Endodermal cell (in vitro differentiated cells): ENCODE results near the gene UNC5CL. TPM values are rescaled to one million over a fixed set of nuclear protein-coding genes. Genes with fewer than 3 reads are reported as not detected.

Experiments used
- DNase-seq: peaks from one replicate; pipeline ENCODE4 v3.0.0-alpha.2; 2017
- H3K27ac ChIP-seq: 2 replicates; pipeline ENCODE4 v1.5.1; 2013; ENCODE audit warnings: mild to moderate bottlenecking, low read depth, low read length, moderate library complexity
- H3K27me3 ChIP-seq: 2 replicates; pipeline ENCODE4 v1.6.1; 2013; ENCODE audit warnings: mild to moderate bottlenecking, low read length, moderate library complexity; ENCODE audit not compliant: insufficient read depth, control insufficient read depth, poor library complexity, severe bottlenecking
- H3K36me3 ChIP-seq: 2 replicates; pipeline ENCODE4 v1.7.0; 2013; ENCODE audit warnings: mild to moderate bottlenecking, low read length, moderate library complexity; ENCODE audit not compliant: control insufficient read depth, insufficient read depth
- H3K4me1 ChIP-seq: one replicate; pipeline ENCODE4 v1.7.0; 2013; ENCODE audit warnings: low read length; ENCODE audit not compliant: control insufficient read depth, insufficient read depth
- H3K4me3 ChIP-seq: 2 replicates; pipeline ENCODE4 v1.5.1; 2013; ENCODE audit warnings: mild to moderate bottlenecking, low read length, moderate library complexity
- H3K9ac ChIP-seq: 2 replicates; pipeline ENCODE4 v1.6.1; 2013; ENCODE audit warnings: mild to moderate bottlenecking, low read length, moderate library complexity; ENCODE audit not compliant: poor library complexity, severe bottlenecking; ENCODE audit errors: extremely low read depth
- H3K9me3 ChIP-seq: 2 replicates; pipeline ENCODE4 v1.6.1; 2013; ENCODE audit warnings: mild to moderate bottlenecking, low read length, moderate library complexity; ENCODE audit not compliant: control insufficient read depth
- H3K27ac Mint-ChIP-seq: 2 replicates; pipeline ENCODE4 v1.8.0; 2020; ENCODE audit warnings: mixed read lengths
- H3K27me3 Mint-ChIP-seq: 2 replicates; pipeline ENCODE4 v1.8.0; 2021; ENCODE audit warnings: mild to moderate bottlenecking, mixed read lengths; ENCODE audit not compliant: insufficient read depth
- H3K36me3 Mint-ChIP-seq: 2 replicates; pipeline ENCODE4 v1.8.0; 2020; ENCODE audit warnings: low read depth, mixed read lengths
- H3K4me1 Mint-ChIP-seq: 2 replicates; pipeline ENCODE4 v1.8.0; 2020; ENCODE audit warnings: mixed read lengths
- H3K4me3 Mint-ChIP-seq: 2 replicates; pipeline ENCODE4 v1.8.0; 2020; ENCODE audit warnings: mild to moderate bottlenecking, moderate library complexity, mixed read lengths
- H3K9me3 Mint-ChIP-seq: 2 replicates; pipeline ENCODE4 v1.8.0; 2020; ENCODE audit warnings: mild to moderate bottlenecking, mixed read lengths
- WGBS, 2 experiments: methylation state at CpG; one replicate each; pipeline versions ENCODE4 v1.1.5 to v1.1.7; 2013; ENCODE audit warnings: missing lambda C conversion rate in 2 of 2, mixed read lengths in 1 of 2; ENCODE audit not compliant: insufficient coverage in 1 of 2, insufficient read length in 1 of 2; 5-methylcytosine and 5-hydroxymethylcytosine counted together
- total RNA-seq, 2 donors: library from RNA; stranded (reverse); fragmentation: NEBNext Ultra II Directional in 1 of 2; extraction: Animal tissue kit (Norgen Biotek cat#: 25700) in 1 of 2; gene quantifications; 2 replicates in 1 of 2; 3 replicates in 1 of 2; pipeline ENCODE4 v1.2.1, GENCODE V29; 2021
- TF ChIP-seq, protein P1 (sequence below): fragments of 200-600 bp; sonication (generic); conservative IDR thresholded peaks from 2 replicates; pipeline ENCODE4 v1.5.0; 2021; ENCODE audit warnings: antibody characterized with exemption, mild to moderate bottlenecking

The UNC5CL gene
- total RNA-seq, 2 donors from 2014 or later, result 3.8 to 4.7 TPM

DNA sequence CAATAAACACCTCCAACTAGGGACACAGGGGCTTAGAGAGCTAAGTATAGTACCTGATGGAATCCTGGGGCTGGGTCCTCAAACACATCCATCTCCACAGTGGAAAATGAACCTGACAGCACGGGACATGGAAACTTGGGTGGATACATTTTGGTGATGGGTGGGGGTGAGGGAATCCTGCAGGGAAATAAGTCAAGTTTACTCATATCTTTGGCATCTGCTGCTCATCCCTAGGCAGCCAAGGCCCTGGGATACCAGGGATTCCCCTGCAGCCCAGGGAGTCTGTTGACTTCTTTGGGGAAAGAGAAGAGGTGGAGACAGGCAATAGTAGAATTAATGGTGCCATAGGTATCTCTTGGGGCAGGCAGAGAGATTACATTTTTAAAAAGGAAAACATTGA, 20.5 kb upstream of the UNC5CL start:
- H3K4me3 Mint-ChIP-seq, result no peak overlapping the region
- Histone ChIP-seq H3K4me3 (no peak overlapping the region), H3K27ac (no peak overlapping the region), H3K4me1 (peaks cover 23% of the 10 kb centered on the region), H3K9ac (no peak overlapping the region), H3K27me3 (no peaks in the 10 kb centered on the region), H3K9me3 (no peaks in the 10 kb centered on the region), H3K36me3 (no peaks in the 10 kb centered on the region)
- no peaks in the 10 kb centered on the region for H3K9me3 Mint-ChIP-seq
- H3K36me3 Mint-ChIP-seq, result peaks cover 14% of the 10 kb centered on the region
- TF ChIP-seq, protein P1, sequence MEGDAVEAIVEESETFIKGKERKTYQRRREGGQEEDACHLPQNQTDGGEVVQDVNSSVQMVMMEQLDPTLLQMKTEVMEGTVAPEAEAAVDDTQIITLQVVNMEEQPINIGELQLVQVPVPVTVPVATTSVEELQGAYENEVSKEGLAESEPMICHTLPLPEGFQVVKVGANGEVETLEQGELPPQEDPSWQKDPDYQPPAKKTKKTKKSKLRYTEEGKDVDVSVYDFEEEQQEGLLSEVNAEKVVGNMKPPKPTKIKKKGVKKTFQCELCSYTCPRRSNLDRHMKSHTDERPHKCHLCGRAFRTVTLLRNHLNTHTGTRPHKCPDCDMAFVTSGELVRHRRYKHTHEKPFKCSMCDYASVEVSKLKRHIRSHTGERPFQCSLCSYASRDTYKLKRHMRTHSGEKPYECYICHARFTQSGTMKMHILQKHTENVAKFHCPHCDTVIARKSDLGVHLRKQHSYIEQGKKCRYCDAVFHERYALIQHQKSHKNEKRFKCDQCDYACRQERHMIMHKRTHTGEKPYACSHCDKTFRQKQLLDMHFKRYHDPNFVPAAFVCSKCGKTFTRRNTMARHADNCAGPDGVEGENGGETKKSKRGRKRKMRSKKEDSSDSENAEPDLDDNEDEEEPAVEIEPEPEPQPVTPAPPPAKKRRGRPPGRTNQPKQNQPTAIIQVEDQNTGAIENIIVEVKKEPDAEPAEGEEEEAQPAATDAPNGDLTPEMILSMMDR, result no peak
- WGBS, 2 experiments, result 100% methylated on average over 1 of the region's 1 CpG
- peaks cover 64% of the 10 kb centered on the region for H3K4me1 Mint-ChIP-seq
- no peak for DNase-seq
- H3K27ac Mint-ChIP-seq, result no peak overlapping the region
- no peaks in the 10 kb centered on the region for H3K27me3 Mint-ChIP-seq

DNA sequence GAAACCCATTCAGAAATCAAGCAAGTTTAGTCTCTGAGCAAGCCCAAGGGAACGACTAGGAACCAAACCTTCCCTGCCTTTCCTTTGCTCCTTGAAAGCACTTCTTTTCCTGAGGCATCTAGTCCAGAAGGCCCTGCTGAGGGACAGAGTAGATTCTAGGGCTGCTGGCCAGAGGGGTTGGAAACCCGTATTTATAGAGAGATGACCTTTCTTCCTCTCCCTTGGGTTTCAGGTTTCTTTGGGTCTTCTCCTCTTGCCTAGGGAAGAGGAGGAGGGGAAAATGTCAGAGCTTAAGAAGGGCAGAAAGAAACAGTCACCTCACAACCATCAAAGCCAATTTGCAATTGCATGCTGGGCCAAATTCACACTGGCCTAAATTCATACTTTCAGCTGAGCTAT, 19.8 kb upstream of the UNC5CL start:
- peaks cover 17% of the 10 kb centered on the region for H3K4me1 ChIP-seq
- no peak overlapping the region for H3K27ac ChIP-seq
- H3K9ac ChIP-seq, result no peak overlapping the region
- Mint-ChIP-seq H3K4me3 (no peak overlapping the region), H3K36me3 (peaks cover 14% of the 10 kb centered on the region), H3K9me3 (no peaks in the 10 kb centered on the region), H3K4me1 (peaks cover 57% of the 10 kb centered on the region), H3K27me3 (no peaks in the 10 kb centered on the region), H3K27ac (no peak overlapping the region)
- no peak for DNase-seq
- H3K9me3 ChIP-seq, result no peaks in the 10 kb centered on the region
- WGBS, 2 experiments, result 90% methylated on average over 2 of the region's 2 CpGs; no CpG with 5 or more reads in 1 of the 2 experiments
- H3K36me3 ChIP-seq, result no peaks in the 10 kb centered on the region
- H3K4me3 ChIP-seq, result no peak overlapping the region
- H3K27me3 ChIP-seq, result no peaks in the 10 kb centered on the region
- TF ChIP-seq, protein P1, result no peak

DNA sequence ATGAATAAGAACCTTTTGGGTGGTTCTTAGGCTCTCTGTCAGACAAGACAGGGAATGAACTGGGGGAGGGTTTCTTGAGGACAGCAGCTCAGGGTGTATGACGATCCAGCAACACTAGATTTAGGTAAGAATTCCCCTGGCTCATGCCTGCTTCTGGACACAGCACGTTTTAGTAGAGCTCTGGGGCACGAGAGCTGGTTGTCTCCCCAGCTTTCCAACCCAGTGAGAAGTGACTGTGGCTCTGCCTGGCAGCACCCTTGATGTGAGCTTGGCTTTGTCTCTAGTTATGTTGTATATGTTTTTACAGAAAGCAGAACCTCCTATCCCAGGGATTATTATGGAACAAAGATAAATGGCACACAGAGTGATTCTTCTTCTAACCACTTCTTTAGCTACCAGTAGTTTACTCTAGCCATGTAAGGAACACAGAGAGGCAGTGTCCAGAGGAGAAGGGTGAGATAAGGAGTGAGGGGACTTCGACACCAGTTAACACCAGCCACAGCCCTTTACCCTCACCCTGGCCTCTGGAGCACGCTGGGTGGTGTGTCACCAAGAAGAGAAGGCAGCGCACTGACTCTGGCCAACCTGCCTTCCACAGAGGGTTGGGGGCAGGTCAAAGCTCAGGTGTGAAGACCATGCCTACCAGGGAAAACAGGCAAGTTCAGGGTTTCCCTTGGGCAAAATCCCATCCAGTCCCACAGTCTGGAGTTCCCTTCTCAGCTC, 17.9 kb upstream of the UNC5CL start:
- Mint-ChIP-seq H3K4me3 (no peak overlapping the region), H3K27ac (no peak overlapping the region), H3K4me1 (peaks cover 57% of the 10 kb centered on the region), H3K36me3 (peaks cover 13% of the 10 kb centered on the region), H3K9me3 (no peaks in the 10 kb centered on the region), H3K27me3 (no peaks in the 10 kb centered on the region)
- Histone ChIP-seq H3K27me3 (no peaks in the 10 kb centered on the region), H3K36me3 (no peaks in the 10 kb centered on the region), H3K4me1 (peaks cover 17% of the 10 kb centered on the region), H3K27ac (no peak overlapping the region), H3K4me3 (no peak overlapping the region), H3K9ac (no peak overlapping the region), H3K9me3 (no peaks in the 10 kb centered on the region)
- TF ChIP-seq, protein P1, result no peak
- DNase-seq, result no peak
- WGBS, 2 experiments, result 90 to 100% methylated on average over 3 to 6 of the region's 6 CpGs
